Measurements from ENCODE around the gene RFC4. TPM values are rescaled to one million over a fixed set of nuclear protein-coding genes. Genes with fewer than 3 reads are reported as not detected.

Gene RFC4
- total RNA-seq, 1 experiment from 2014 or later, result 70.7 TPM

DNA sequence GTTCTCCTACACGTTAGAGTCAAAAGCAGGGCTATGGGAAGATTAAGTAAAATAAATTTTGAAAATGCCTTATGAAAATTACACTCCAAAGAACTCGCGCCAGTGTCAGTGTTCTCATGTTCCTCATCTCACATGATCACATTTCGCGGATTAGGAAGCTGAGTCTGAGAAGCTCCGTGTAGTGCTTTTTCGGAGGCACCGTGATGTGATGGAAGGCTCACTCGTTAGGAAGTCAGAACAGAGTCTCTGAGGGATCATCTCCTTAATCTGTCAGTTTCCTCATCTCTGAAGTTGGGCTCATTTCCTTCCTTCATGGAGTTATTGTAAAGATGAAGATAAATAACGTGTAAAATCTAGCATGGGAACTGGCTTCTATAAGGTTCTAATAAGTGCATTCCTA lies 39.5 kb upstream of the RFC4 start:
- in situ Hi-C loops (cut with HindIII; ENCODE audit: low pct_unique_long_range_greater_than_20kb, low sequenced_read_pairs) (no loop called here), intact Hi-C loops (cut with micrococcal nuclease; ENCODE audit: unreplicated experiment) (no loop called here)
- ChIA-PET POLR2A (no interaction called here), CTCF (interaction anchor here (0.6 kb wide), 1 partner anchor 140 kb away, joined by 4 read pairs; no protein-coding TSS in a partner anchor)
- ATAC-seq (no peak), DNase-seq (ENCODE audit: low read depth, low spot score) (no peak)
- Histone ChIP-seq H3K36me3 (ENCODE audit: control insufficient read depth, insufficient read depth, low read length) (no peaks in the 10 kb centered on the region), H3K27ac (ENCODE audit: low read length) (no peak overlapping the region), H3K4me3 (ENCODE audit: low read depth in 2 of 2, low read length in 2 of 2) (no peak overlapping the region), H3K27me3 (ENCODE audit: control insufficient read depth, insufficient read depth, low read length) (peaks cover 20% of the 10 kb centered on the region), H3K4me1 (ENCODE audit: control insufficient read depth, insufficient read depth, low read length) (no peaks in the 10 kb centered on the region), H3K9me3 (ENCODE audit: control insufficient read depth, insufficient read depth, low read depth, low read length) (no peaks in the 10 kb centered on the region)
- BruUV-seq (replicated peaks), result no TSS peak
- TF ChIP-seq TCF7L2 (IDR thresholded peaks at IDR 0.05; ENCODE audit: low read depth, low read length) (no peak), REST (IDR thresholded peaks at IDR 0.05; ENCODE audit: insufficient read depth in 1 of 2, low read depth in 2 of 2, low read length in 1 of 2) (no peak), SIN3A (IDR thresholded peaks at IDR 0.05; ENCODE audit: borderline replicate concordance, insufficient read depth, low read depth, low read length) (no peak), POLR2AphosphoS5 (IDR thresholded peaks at IDR 0.05; ENCODE audit: low read depth, low read length) (no peak)
- TF ChIP-seq, protein P1, sequence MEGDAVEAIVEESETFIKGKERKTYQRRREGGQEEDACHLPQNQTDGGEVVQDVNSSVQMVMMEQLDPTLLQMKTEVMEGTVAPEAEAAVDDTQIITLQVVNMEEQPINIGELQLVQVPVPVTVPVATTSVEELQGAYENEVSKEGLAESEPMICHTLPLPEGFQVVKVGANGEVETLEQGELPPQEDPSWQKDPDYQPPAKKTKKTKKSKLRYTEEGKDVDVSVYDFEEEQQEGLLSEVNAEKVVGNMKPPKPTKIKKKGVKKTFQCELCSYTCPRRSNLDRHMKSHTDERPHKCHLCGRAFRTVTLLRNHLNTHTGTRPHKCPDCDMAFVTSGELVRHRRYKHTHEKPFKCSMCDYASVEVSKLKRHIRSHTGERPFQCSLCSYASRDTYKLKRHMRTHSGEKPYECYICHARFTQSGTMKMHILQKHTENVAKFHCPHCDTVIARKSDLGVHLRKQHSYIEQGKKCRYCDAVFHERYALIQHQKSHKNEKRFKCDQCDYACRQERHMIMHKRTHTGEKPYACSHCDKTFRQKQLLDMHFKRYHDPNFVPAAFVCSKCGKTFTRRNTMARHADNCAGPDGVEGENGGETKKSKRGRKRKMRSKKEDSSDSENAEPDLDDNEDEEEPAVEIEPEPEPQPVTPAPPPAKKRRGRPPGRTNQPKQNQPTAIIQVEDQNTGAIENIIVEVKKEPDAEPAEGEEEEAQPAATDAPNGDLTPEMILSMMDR (IDR thresholded peaks at IDR 0.05), result no peak

DNA sequence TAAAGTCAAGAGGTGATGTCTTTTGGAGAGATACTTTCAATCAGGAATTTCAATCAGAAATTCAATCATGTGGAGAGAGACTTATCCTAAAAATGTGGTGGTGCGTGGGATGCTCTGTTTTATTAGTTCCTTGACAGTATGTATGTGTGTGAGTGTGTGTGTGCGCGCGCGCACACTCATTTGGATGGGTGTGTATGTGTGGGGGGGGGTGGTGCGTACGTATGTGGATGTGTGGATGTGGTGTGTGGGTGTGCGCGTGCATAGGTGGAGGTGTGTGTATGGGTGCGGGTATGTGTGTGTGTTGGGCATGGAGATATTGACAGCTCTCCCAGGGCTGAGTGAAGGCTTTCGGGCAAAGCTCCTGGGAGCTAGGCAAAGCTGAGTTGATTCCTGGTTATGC lies 38.6 kb upstream of the RFC4 start:
- DNase-seq (ENCODE audit: low read depth, low spot score) (no peak), ATAC-seq (no peak)
- Histone ChIP-seq H3K4me1 (ENCODE audit: control insufficient read depth, insufficient read depth, low read length) (no peaks in the 10 kb centered on the region), H3K27ac (ENCODE audit: low read length) (no peak overlapping the region), H3K36me3 (ENCODE audit: control insufficient read depth, insufficient read depth, low read length) (no peaks in the 10 kb centered on the region), H3K4me3 (ENCODE audit: low read depth in 2 of 2, low read length in 2 of 2) (no peak overlapping the region), H3K27me3 (ENCODE audit: control insufficient read depth, insufficient read depth, low read length) (peaks cover 20% of the 10 kb centered on the region), H3K9me3 (ENCODE audit: control insufficient read depth, insufficient read depth, low read depth, low read length) (no peaks in the 10 kb centered on the region)
- no peak for TF ChIP-seq SIN3A (IDR thresholded peaks at IDR 0.05; ENCODE audit: borderline replicate concordance, insufficient read depth, low read depth, low read length)
- TF ChIP-seq POLR2AphosphoS5 (IDR thresholded peaks at IDR 0.05; ENCODE audit: low read depth, low read length), result no peak
- TF ChIP-seq TCF7L2 (IDR thresholded peaks at IDR 0.05; ENCODE audit: low read depth, low read length), result no peak
- TF ChIP-seq, protein P1 (IDR thresholded peaks at IDR 0.05), result no peak
- no peak for TF ChIP-seq REST (IDR thresholded peaks at IDR 0.05; ENCODE audit: insufficient read depth in 1 of 2, low read depth in 2 of 2, low read length in 1 of 2)
- no TSS peak for BruUV-seq (replicated peaks)
- ChIA-PET POLR2A (no interaction called here), CTCF (no interaction called here)
- intact Hi-C loops (cut with micrococcal nuclease; ENCODE audit: unreplicated experiment) (no loop called here), in situ Hi-C loops (cut with HindIII; ENCODE audit: low pct_unique_long_range_greater_than_20kb, low sequenced_read_pairs) (no loop called here)

Data from Panc1 (cell line).